ENCODE results near the gene ACSS3.

Gene ACSS3

DNA sequence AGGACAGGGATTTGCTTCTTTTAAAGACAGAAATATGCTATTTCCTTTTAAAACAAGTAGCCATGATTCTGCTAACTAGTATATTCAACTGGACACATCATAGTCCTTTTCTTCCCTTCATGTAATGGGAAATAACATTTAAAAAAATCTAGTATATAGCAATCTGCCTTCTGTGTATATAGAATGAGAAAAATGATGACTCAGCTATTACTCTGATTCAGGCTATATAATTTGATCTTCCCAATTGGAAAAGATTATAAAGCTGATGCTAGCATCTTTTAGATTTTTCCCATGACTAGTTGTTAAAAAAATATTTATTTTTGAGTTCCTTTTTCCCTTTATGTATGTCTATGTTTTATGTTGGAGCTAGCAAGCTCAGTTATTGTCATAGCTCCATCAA is 86.9 kb downstream of the ACSS3 start:
- no peak overlapping the region for H3K4me3 ChIP-seq (ENCODE audit: low read depth, low read length)
- TF ChIP-seq, protein P1, sequence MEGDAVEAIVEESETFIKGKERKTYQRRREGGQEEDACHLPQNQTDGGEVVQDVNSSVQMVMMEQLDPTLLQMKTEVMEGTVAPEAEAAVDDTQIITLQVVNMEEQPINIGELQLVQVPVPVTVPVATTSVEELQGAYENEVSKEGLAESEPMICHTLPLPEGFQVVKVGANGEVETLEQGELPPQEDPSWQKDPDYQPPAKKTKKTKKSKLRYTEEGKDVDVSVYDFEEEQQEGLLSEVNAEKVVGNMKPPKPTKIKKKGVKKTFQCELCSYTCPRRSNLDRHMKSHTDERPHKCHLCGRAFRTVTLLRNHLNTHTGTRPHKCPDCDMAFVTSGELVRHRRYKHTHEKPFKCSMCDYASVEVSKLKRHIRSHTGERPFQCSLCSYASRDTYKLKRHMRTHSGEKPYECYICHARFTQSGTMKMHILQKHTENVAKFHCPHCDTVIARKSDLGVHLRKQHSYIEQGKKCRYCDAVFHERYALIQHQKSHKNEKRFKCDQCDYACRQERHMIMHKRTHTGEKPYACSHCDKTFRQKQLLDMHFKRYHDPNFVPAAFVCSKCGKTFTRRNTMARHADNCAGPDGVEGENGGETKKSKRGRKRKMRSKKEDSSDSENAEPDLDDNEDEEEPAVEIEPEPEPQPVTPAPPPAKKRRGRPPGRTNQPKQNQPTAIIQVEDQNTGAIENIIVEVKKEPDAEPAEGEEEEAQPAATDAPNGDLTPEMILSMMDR (IDR thresholded peaks at IDR 0.05; ENCODE audit: low read depth, low read length, missing control alignments), result no peak
- DNase-seq (ENCODE audit: low read depth), result no peak

DNA sequence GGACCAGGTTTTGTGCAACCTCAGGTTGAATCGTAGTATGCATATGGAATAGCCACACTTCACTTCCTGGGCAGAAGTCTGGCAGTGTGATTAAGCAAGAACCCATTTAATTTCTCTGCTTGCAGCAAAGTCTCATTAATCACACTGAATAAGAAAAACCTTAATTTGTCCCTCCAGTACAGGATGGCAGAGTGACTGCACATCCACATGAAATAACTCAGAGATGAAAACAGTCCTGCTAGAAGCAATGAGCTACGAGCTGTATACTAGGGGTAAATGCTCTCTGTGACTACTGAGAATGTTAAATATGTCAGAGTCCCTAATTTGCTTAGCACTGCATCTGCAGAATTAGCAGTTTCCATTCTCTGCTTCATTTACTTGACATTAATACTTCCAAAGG is 88.9 kb downstream of the ACSS3 start:
- no peak overlapping the region for H3K4me3 ChIP-seq (ENCODE audit: low read depth, low read length)
- TF ChIP-seq, protein P1 (IDR thresholded peaks at IDR 0.05; ENCODE audit: low read depth, low read length, missing control alignments), result no peak
- no peak for DNase-seq (ENCODE audit: low read depth)

DNA sequence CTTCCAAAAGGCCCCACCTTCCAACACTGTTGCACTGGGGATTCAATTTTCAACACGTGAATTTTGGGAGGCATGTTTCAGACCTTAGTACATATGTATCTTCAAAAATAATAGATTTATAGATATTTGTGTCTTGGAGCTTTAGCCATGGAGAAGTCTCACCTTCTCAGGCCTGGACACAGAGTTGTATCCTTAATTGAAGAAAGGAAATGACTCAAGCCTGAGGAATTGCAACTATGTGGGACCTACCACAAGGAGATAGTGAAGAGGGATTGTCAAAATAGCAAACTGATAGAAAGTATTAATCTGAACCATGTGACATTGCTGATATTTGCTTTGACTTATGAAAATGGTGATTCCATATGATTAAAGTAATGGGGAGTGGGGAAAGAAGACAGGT is 89.8 kb downstream of the ACSS3 start:
- no peak for DNase-seq (ENCODE audit: low read depth)
- H3K4me3 ChIP-seq (ENCODE audit: low read depth, low read length), result no peak overlapping the region
- TF ChIP-seq, protein P1 (IDR thresholded peaks at IDR 0.05; ENCODE audit: low read depth, low read length, missing control alignments), result no peak

DNA sequence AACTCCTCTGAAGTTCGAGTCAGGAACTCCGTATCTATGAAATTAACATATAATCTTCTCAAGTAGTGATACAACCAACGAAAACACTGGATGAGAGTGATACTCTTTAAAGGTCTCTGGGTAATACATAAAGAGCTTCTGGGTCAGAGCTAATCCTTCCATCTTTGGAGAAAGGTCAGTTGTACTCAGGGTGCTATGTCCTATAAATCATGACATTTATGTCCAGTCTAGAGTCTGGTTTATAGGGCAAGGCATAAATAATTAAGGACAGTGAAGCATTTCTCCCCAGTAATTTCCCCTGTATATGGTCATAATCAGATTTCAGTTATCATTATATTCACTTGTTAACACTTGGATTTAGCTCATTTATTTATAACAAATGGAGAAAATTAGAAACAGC is 90.6 kb downstream of the ACSS3 start:
- no peak overlapping the region for H3K4me3 ChIP-seq (ENCODE audit: low read depth, low read length)
- TF ChIP-seq, protein P1 (IDR thresholded peaks at IDR 0.05; ENCODE audit: low read depth, low read length, missing control alignments), result no peak
- DNase-seq (ENCODE audit: low read depth), result no peak

DNA sequence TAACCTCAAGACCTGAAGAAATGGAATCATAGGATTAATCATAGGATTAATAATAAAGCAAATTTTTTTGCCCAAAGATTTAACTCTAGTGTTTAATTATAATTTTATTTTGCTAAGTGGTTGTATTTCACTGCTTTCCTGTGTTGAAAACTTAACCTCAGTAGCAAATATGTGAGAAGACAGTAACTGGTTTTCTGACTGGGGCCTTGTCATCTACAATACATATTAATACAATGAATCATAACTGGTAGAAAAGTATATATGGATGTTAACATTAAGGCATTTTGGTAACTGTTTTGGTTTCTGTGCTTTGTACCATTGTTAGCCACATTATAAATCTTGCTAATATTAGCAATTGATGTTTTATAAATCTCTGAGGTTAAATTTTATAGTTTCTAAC is 92.2 kb downstream of the ACSS3 start:
- DNase-seq (ENCODE audit: low read depth), result no peak
- TF ChIP-seq, protein P1 (IDR thresholded peaks at IDR 0.05; ENCODE audit: low read depth, low read length, missing control alignments), result no peak
- no peak overlapping the region for H3K4me3 ChIP-seq (ENCODE audit: low read depth, low read length)

DNA sequence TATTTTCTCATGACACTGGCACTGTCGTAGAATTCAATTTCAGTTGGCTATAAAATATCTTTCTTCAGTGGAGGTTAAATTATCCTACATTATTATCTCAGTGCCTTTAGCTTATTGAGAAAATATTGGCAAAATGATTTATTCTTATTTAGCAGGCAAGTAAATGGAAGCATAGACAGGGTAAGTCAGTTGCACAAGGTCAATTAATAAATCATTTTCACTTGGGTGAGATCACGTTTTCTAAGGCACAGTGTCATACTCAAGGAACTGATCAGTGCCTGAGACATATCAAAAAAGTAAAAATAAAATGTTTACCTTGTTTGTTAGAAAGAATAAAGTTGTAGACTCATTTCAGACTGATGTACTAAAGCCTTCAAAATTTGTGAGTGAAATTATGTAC is 95.0 kb downstream of the ACSS3 start:
- TF ChIP-seq, protein P1 (IDR thresholded peaks at IDR 0.05; ENCODE audit: low read depth, low read length, missing control alignments), result no peak
- no peak for DNase-seq (ENCODE audit: low read depth)
- no peak overlapping the region for H3K4me3 ChIP-seq (ENCODE audit: low read depth, low read length)

DNA sequence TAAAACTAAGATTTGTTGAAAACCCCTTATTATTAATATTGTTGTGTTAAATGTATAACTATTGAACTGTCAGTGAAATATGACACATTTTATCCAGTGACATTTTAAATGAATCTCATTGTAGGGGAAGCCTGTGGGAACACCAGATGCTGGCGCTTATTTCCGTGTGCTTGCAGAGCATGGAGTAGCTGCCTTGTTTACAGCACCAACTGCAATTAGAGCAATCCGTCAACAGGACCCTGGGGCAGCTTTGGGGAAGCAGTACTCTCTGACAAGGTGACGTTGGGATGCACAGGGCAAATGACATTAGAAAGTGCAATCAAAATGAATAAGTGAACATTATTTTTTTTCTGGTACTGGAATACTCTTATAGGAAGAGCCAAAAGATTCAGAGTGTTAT is 96.8 kb downstream of the ACSS3 start:
- no peak for DNase-seq (ENCODE audit: low read depth)
- TF ChIP-seq, protein P1 (IDR thresholded peaks at IDR 0.05; ENCODE audit: low read depth, low read length, missing control alignments), result no peak
- H3K4me3 ChIP-seq (ENCODE audit: low read depth, low read length), result no peak overlapping the region
